NCI-H2029 treated with DMSO at 0.1 percent for 48 hours (cell line): ENCODE results near the gene KRTAP10-10.
"Not testable (repeated sequence)": the region's sequence is repeated elsewhere in the genome, so short reads cannot be mapped to it uniquely, and the experiment has no call there.

ENCODE experiments used
- DNase-seq: peaks from one replicate; lab custom pipeline; 2025; lab: John Stamatoyannopoulos, UW

The KRTAP10-10 gene

DNA sequence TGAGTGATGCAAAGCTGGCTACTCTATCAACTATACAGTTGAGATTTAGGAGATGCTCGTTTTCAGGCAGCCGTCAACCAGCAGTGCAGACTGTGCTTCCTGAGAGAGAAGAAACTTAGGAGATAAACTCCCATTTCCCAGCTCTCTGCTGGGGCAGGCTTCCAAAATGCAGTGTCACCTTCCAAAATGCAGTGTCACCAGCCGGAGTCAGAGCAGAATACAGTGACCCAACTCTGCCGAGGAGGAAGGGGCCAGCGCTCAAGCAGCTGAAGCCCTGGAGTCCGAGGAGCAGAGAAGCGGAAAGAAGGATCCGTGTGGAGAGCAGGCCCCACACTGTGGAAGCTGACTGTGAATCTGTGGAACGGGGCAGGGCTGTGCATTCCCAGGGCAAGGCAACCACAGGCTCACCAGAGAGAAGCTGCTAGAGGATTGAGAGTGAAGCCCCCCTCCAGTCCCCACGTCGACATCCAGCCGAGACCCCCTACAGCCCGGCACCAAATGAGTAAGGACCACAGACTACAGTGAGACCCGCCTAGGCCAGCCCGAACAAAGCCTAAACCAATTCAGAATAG is 45.5 kb downstream of the KRTAP10-10 start:
- no peak for DNase-seq

GRCh38 chr21:44684077-44684476 is 46.9 kb downstream of the KRTAP10-10 start:
- no peak for DNase-seq

DNA sequence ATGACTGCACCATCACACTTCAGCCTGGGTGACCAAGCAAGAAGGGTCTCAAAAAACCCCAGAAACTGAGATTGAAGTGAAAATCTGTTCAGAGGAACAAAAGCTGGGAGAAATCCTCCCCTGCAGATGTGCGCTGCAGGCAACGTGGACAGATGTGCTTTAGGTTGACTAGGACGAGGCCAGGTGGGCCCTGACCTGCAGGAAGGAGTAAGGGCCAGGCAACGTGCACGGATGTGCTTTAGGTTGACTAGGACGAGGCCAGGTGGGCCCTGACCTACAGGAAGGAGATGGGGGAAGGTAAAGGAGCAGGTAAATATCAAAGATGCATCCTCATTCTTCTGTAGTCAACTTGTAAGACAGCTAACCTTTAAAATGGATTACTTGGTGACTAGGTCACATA is 47.3 kb downstream of the KRTAP10-10 start:
- DNase-seq = no peak

- DNase-seq = not testable (repeated sequence)
Measured at GRCh38 chr21:44685050-44685449, 47.9 kb downstream of the KRTAP10-10 start.

DNA sequence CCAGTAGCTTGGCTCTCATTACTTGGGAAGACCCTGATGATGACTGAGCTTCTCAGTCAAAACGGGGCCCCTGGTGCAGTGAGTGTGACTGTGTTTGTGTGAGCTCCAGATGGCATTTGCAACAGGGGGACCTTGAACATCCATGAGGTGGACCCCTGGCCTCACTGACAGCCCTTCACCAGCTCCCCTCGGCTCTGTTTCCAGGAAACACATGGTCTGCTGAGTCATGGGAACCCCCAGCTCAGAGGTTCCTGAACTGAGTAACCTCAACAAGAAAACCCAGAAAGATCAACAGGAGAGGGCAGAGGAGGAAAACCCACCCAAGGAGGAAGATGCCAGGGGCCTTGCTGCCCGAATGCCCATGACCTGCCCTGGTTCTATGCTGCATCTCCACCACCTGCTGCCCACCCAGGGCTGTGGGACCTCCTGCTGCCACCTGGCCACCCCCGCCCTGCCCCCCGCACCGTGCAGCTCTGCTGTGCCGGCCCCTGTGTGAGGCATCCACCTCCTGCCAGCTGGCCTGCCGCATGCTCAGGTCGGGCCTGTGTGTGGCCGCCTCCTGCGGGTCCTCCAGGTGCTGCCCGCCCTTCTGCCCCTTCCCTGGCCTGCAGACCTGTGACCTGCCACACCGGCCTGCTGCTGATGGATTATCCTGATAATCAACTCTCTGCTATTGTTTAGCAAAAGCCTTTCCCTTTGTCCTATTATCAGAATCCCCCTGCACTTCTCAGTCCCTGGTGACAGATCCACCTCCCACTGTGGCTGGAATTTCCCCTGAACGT is 49.0 kb downstream of the KRTAP10-10 start:
- DNase-seq = no peak

GRCh38 chr21:44686843-44687561 is 49.8 kb downstream of the KRTAP10-10 start:
- DNase-seq = no peak

DNA sequence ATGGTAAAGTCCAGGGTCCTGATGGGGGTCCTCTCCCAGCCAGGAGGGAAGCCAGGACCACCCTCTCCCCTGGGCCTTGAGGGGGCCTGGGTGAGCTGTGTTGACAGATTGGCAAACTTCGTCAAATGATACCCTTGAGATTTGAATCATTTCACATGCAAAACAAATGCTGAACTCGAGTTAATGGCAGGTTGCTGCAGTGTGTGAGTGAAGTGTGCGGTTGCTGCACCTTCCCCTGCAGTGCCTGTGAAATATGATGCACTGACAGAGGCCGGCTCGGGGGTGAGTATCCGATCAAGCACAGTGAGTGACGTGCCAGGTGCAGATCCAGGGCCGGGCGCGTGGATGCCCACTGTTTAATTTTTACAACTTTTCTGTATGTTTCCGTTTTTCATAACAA is 50.5 kb downstream of the KRTAP10-10 start:
- no peak for DNase-seq
